AG08395 (cell line): ENCODE data around the gene LRRC18.

Source experiments
- DNase-seq: peaks from one replicate; pipeline ENCODE4 v3.0.0; 2012; ENCODE audit warnings: mixed read lengths, low spot score

LRRC18 gene

GRCh38 chr10:48880016-48880705 is 59.5 kb downstream of the LRRC18 start:
- DNase-seq, result no peak

- no peak for DNase-seq
Measured at GRCh38 chr10:48879451-48879850, 60.2 kb downstream of the LRRC18 start.

GRCh38 chr10:48878091-48878490 is 61.5 kb downstream of the LRRC18 start:
- no peak for DNase-seq

- no peak for DNase-seq
Measured at GRCh38 chr10:48872234-48872633, 67.4 kb downstream of the LRRC18 start.
